Mesenchymal stem cell (in vitro differentiated cells and primary cell): ENCODE measurements around the gene IFT52.

Experiments used
- DNase-seq: peaks from one replicate; pipeline ENCODE4 v3.0.0-alpha.2; 2013
- H2AFZ ChIP-seq: one replicate; pipeline ENCODE4 v1.6.1; 2013; ENCODE audit warnings: low read depth, mild to moderate bottlenecking, control low read depth, inconsistent platforms, low read length, moderate library complexity
- H2AK5ac ChIP-seq: 2 replicates; pipeline ENCODE4 v1.6.1; 2013; ENCODE audit warnings: low read length, moderate library complexity, mild to moderate bottlenecking, inconsistent platforms; ENCODE audit not compliant: severe bottlenecking
- H2BK120ac ChIP-seq: one replicate; pipeline ENCODE4 v1.6.1; 2013; ENCODE audit warnings: low read depth, mild to moderate bottlenecking, inconsistent platforms, low read length, moderate library complexity
- H2BK12ac ChIP-seq, 2 experiments: one replicate each; pipeline ENCODE4 v1.6.1; 2013; ENCODE audit warnings: inconsistent platforms in 2 of 2, low read length in 2 of 2, mild to moderate bottlenecking in 2 of 2, moderate library complexity in 2 of 2, control low read depth in 1 of 2
- H2BK15ac ChIP-seq: one replicate; pipeline ENCODE4 v1.6.1; 2013; ENCODE audit warnings: mild to moderate bottlenecking, low read depth, inconsistent platforms; ENCODE audit not compliant: poor library complexity, severe bottlenecking
- H2BK5ac ChIP-seq: 2 replicates; pipeline ENCODE4 v1.6.1; 2013; ENCODE audit warnings: low read depth, mild to moderate bottlenecking, low read length, control low read depth, inconsistent platforms; ENCODE audit not compliant: poor library complexity, severe bottlenecking
- H3K14ac ChIP-seq, 2 experiments: one replicate each; pipeline ENCODE4 v1.6.1; 2013; ENCODE audit warnings: inconsistent platforms in 2 of 2, low read length in 2 of 2, control low read depth in 1 of 2, mild to moderate bottlenecking in 1 of 2, moderate library complexity in 1 of 2
- H3K18ac ChIP-seq, 2 experiments: one replicate each; pipeline ENCODE4 v1.6.1; 2013; ENCODE audit warnings: inconsistent platforms in 2 of 2, low read length in 2 of 2, control low read depth in 1 of 2, low read depth in 1 of 2, mild to moderate bottlenecking in 1 of 2
- H3K23ac ChIP-seq, 2 experiments: one replicate each; pipeline ENCODE4 v1.6.1; 2013; ENCODE audit warnings: inconsistent platforms in 2 of 2, low read length in 2 of 2, mild to moderate bottlenecking in 2 of 2, moderate library complexity in 2 of 2, control low read depth in 1 of 2
- H3K27ac ChIP-seq: 2 replicates; pipeline ENCODE4 v1.5.1; 2013; ENCODE audit warnings: mild to moderate bottlenecking, moderate library complexity, low read length, control low read depth, inconsistent platforms; ENCODE audit not compliant: poor library complexity, severe bottlenecking
- H3K27me3 ChIP-seq, 2 experiments: 2 replicates each; pipeline versions ENCODE4 v1.6.1 to v1.7.0; 2013; ENCODE audit warnings: low read length in 2 of 2, mild to moderate bottlenecking in 2 of 2, moderate library complexity in 2 of 2, control low read depth in 1 of 2, inconsistent platforms in 1 of 2; ENCODE audit not compliant: control insufficient read depth in 1 of 2, insufficient read depth in 1 of 2
- H3K36me3 ChIP-seq, 2 experiments: 2 replicates each; pipeline versions ENCODE4 v1.6.1 to v1.7.0; 2013; ENCODE audit warnings: low read length in 2 of 2, control low read depth in 1 of 2, inconsistent platforms in 1 of 2, low read depth in 1 of 2, mild to moderate bottlenecking in 1 of 2; ENCODE audit not compliant: insufficient read depth in 2 of 2, control insufficient read depth in 1 of 2
- H3K4ac ChIP-seq, 2 experiments: one replicate each; pipeline ENCODE4 v1.6.1; 2013; ENCODE audit warnings: inconsistent platforms in 2 of 2, low read length in 2 of 2, mild to moderate bottlenecking in 2 of 2, moderate library complexity in 2 of 2, control low read depth in 1 of 2, low read depth in 1 of 2
- H3K4me1 ChIP-seq: 2 replicates; pipeline ENCODE4 v1.6.1; 2013; ENCODE audit warnings: low read depth, low read length, control low read depth; ENCODE audit not compliant: control insufficient read depth, insufficient read depth
- H3K4me2 ChIP-seq: 2 replicates; pipeline ENCODE4 v1.6.1; 2013; ENCODE audit warnings: low read length, mild to moderate bottlenecking, inconsistent platforms; ENCODE audit not compliant: poor library complexity, severe bottlenecking
- H3K4me3 ChIP-seq, 2 experiments: 2 replicates each; pipeline versions ENCODE4 v1.5.1 to v1.7.0; 2013; ENCODE audit warnings: low read length in 2 of 2, mild to moderate bottlenecking in 2 of 2, control low read depth in 1 of 2, low read depth in 1 of 2; ENCODE audit not compliant: insufficient read depth in 1 of 2
- H3K79me1 ChIP-seq: replicated peaks from 2 replicates; pipeline ENCODE4 v1.6.1; 2013; ENCODE audit warnings: mild to moderate bottlenecking, control low read depth, low read length, inconsistent platforms; ENCODE audit not compliant: poor library complexity, severe bottlenecking
- H3K9ac ChIP-seq: 2 replicates; pipeline ENCODE4 v1.7.0; 2013; ENCODE audit warnings: mild to moderate bottlenecking, low read length, moderate library complexity
- H3K9me3 ChIP-seq: 2 replicates; pipeline ENCODE4 v1.7.0; 2013; ENCODE audit warnings: mild to moderate bottlenecking, low read length; ENCODE audit not compliant: control insufficient read depth
- H4K8ac ChIP-seq: one replicate; pipeline ENCODE4 v1.6.1; 2013; ENCODE audit warnings: inconsistent platforms, mild to moderate bottlenecking, low read length, moderate library complexity
- H4K91ac ChIP-seq: one replicate; pipeline ENCODE4 v1.6.1; 2013; ENCODE audit warnings: mild to moderate bottlenecking, low read length, inconsistent platforms
- WGBS: methylation state at CpG from one replicate; pipeline ENCODE4 v1.1.7; 2013; ENCODE audit warnings: mixed read lengths; 5-methylcytosine and 5-hydroxymethylcytosine counted together

Gene IFT52

DNA sequence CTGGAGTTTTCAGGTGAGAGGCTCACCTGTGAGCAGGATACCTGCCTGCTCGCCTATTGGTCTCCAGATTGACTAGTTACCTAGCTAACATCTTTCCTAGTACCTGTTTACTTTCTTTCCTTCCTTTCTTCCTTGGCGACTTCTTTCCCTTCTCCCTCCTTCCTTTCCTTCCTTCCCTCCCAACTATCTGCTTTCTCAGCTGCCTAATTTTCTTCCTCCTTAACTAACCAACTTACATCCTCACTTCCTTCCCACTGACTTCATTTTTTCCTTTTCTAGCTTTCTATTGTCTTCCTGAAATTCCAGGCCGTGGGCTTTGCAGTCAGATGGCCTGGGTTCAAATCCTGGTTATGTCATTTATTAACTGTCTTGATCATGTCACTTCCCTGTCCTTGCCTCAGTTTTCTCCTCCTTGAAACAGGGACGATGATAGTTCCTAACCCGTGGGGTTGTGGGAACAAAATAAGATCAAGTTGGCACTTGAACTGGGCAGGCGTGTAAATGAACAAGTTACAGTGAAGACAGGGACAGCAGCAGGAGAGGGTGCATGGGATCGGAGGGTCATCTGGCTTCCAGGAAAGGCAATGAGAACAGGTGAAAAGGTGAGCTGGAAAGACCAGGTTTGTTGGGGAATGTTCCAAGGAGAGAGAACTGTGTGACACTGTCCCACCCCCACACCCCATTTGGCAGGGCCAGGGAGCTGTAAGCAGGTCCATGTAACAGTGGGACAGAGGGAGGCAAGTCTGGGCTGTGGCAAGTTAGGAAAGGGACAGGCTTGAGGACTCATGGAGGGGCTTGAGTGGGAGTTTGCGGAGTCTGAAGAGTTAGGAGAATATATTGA lies 31.4 kb upstream of the IFT52 start:
- Histone ChIP-seq H2BK12ac (no peak overlapping the region), H2BK120ac (no peak overlapping the region), H3K9ac (no peak overlapping the region), H2AFZ (no peak overlapping the region), H3K4ac (no peak overlapping the region), H3K4me3 (no peak overlapping the region), H2BK5ac (peak overlapping the region; percentile 26), H3K23ac (no peak overlapping the region), H3K18ac (no peak overlapping the region), H3K27me3 (no peaks in the 10 kb centered on the region), H3K79me1 (peaks cover 9% of the 10 kb centered on the region), H2AK5ac (peak overlapping the region; percentile 86), H3K9me3 (no peaks in the 10 kb centered on the region), H4K8ac (peak overlapping the region; percentile 22), H2BK15ac (no peak overlapping the region), H3K36me3 (no peaks in the 10 kb centered on the region), H4K91ac (no peak overlapping the region), H3K14ac (no peak overlapping the region), H3K4me2 (peak overlapping the region; percentile 57), H3K27ac (peak overlapping the region; percentile 99), H3K4me1 (peaks cover 29% of the 10 kb centered on the region)
- WGBS: 92% methylated on average over 8 of the region's 8 CpGs
- DNase-seq: no peak

- 86% methylated on average over 3 of the region's 3 CpGs for WGBS
- Histone ChIP-seq H3K9me3 (no peaks in the 10 kb centered on the region), H3K9ac (no peak overlapping the region), H2BK12ac (no peak overlapping the region), H4K8ac (no peak overlapping the region), H3K23ac (no peak overlapping the region), H2BK15ac (no peak overlapping the region), H3K36me3 (peaks cover 0 to 14% of the 10 kb centered on the region in 2 experiments), H3K4me2 (no peak overlapping the region), H3K4me1 (peaks cover 29% of the 10 kb centered on the region), H4K91ac (no peak overlapping the region), H2AK5ac (peak overlapping the region; percentile 54), H2BK5ac (no peak overlapping the region), H3K18ac (no peak overlapping the region), H3K4ac (no peak overlapping the region), H3K27me3 (no peaks in the 10 kb centered on the region), H3K79me1 (peaks cover 14% of the 10 kb centered on the region), H3K14ac (no peak overlapping the region), H3K27ac (no peak overlapping the region), H2BK120ac (no peak overlapping the region), H2AFZ (no peak overlapping the region), H3K4me3 (no peak overlapping the region)
- DNase-seq: no peak
These were observed 29.8 kb upstream of the IFT52 start for GRCh38 chr20:43560974-43561373.

GRCh38 chr20:43563429-43563828 lies 27.3 kb upstream of the IFT52 start:
- no peak overlapping the region for H2AK5ac ChIP-seq

GRCh38 chr20:43563991-43564390 lies 26.7 kb upstream of the IFT52 start:
- no peak for DNase-seq
- H3K27me3 ChIP-seq: peaks cover 0 to 4% of the 10 kb centered on the region in 2 experiments
- H3K4me3 ChIP-seq: no peak overlapping the region
- H3K4ac ChIP-seq: no peak overlapping the region
- no peak overlapping the region for H3K9ac ChIP-seq
- H3K18ac ChIP-seq: no peak overlapping the region
- peaks cover 0 to 30% of the 10 kb centered on the region in 2 experiments for H3K36me3 ChIP-seq
- WGBS: 96% methylated on average over 7 of the region's 7 CpGs
- no peak overlapping the region for H3K23ac ChIP-seq
- no peak overlapping the region for H2BK120ac ChIP-seq
- H3K9me3 ChIP-seq: no peaks in the 10 kb centered on the region
- H3K4me1 ChIP-seq: peaks cover 11% of the 10 kb centered on the region
- no peak overlapping the region for H4K91ac ChIP-seq
- no peak overlapping the region for H2BK12ac ChIP-seq
- no peak overlapping the region for H2AFZ ChIP-seq
- peaks cover 15% of the 10 kb centered on the region for H3K79me1 ChIP-seq
- no peak overlapping the region for H2AK5ac ChIP-seq
- H3K4me2 ChIP-seq: no peak overlapping the region
- no peak overlapping the region for H2BK15ac ChIP-seq
- H3K14ac ChIP-seq: no peak overlapping the region
- H2BK5ac ChIP-seq: no peak overlapping the region
- H3K27ac ChIP-seq: no peak overlapping the region
- H4K8ac ChIP-seq: no peak overlapping the region

More at GRCh38 chr20:43563429-43563828, 27.3 kb upstream of the IFT52 start:
- Histone ChIP-seq H3K79me1 (peaks cover 15% of the 10 kb centered on the region), H3K23ac (no peak overlapping the region), H3K27me3 (peaks cover 0 to 4% of the 10 kb centered on the region in 2 experiments), H3K4me2 (no peak overlapping the region), H3K9me3 (no peaks in the 10 kb centered on the region), H3K18ac (no peak overlapping the region), H2AFZ (no peak overlapping the region), H3K14ac (no peak overlapping the region), H3K27ac (no peak overlapping the region), H2BK12ac (no peak overlapping the region), H4K8ac (no peak overlapping the region), H3K4me1 (peaks cover 13% of the 10 kb centered on the region), H2BK15ac (no peak overlapping the region), H3K9ac (no peak overlapping the region), H3K4ac (no peak overlapping the region), H4K91ac (no peak overlapping the region), H2BK120ac (no peak overlapping the region), H2BK5ac (no peak overlapping the region), H3K36me3 (peaks cover 0 to 30% of the 10 kb centered on the region in 2 experiments), H3K4me3 (no peak overlapping the region)
- 82% methylated on average over 3 of the region's 3 CpGs for WGBS
- no peak for DNase-seq
